Left kidney (tissue), 2 donors: ENCODE results near the gene NARF. TPM values are rescaled to one million over a fixed set of nuclear protein-coding genes. Genes with fewer than 3 reads are reported as not detected.
"Not testable (repeated sequence)": the region's sequence is repeated elsewhere in the genome, so short reads cannot be mapped to it uniquely, and the experiment has no call there.

ENCODE experiments used
- DNase-seq: peaks from one replicate; pipeline ENCODE4 v3.0.0-alpha.2; 2013
- polyA plus RNA-seq: library from polyadenylated mRNA; unstranded; fragments of 120-200 nt; gene quantifications from one replicate; pipeline ENCODE4 v1.2.1, GENCODE V29; 2013; ENCODE audit not compliant: insufficient read length

NARF gene
- polyA plus RNA-seq, 1 donor, result 98.1 TPM

- peak; percentile 92 for DNase-seq
These were observed 38.2 kb downstream of the NARF start for GRCh38 chr17:82496529-82497434.

DNA sequence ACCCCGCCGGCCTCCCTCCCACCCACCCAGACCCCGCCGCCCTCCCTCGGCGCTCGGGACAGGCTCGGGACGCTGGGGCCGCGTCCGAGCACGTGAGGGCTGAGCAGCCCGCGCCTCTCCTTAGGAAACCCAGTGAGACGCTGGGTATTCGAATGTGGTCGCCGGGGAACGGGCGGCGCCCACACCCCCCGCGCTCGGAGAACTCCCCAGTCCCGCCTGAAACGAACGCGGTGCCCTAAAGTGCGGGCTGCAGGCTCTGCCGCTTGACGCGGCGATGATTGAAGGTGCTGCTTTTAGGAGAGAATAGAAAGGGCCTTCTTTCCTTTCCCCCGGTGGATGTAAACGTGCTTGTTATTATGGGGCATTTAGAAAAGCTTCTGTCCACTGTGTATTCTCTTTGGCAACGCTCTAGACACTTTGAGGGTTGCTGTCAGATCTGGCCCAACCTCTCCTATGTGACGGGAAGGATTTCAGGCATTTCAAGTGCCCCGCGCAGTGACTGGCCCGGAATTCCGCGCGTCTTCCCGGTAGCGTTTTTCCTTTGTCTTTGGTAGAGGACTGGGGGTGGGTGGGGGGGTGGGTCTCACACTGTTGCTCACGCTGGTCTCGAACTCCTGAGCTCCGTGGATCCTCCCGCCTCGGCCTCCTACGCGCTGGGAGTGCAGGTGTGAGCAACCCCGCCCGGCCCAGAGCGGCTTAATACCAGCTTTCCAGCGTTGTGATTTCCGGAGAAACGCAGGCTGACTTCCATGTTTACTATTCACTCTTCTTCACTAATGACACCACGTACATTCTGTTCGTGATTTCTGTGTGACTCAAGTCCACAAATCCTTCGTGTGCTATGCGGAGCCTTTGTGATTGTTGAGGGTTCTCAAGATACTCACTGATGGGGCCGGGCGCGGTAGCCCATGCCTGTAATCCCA is 39.2 kb downstream of the NARF start:
- no peak for DNase-seq

GRCh38 chr17:82502207-82502606 is 43.7 kb downstream of the NARF start:
- DNase-seq, result no peak

DNA sequence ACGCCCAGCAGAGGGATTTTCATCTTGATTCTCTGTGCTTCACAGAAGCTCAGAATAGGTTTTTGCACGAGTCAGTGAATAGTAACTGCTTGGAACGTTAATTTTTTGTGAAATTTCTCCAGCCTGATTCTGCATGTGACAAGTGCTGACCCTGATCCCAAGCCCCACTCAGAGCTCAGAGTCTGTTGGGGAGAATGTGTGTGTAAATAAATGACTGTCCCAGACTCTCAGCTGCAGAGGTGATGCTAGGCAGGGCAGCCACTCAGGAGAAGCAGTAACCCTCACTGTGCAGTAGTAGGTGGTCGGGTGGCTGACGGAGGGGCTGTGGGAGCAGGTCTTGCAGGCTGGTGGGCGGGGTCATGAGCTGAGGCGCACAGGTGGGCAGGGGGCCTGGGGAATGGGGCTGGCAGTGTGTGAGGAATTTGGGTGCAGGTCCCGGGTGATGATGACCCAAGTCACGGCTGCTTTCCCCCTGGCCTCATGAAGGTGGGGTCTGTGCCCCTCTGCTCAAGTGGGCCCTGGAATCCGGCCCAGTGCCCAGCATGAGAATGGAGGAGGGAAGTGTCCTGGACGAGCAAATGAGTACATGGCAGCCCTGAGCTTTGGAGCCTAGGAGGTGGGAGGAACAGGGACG is 44.7 kb downstream of the NARF start:
- DNase-seq, result no peak

DNA sequence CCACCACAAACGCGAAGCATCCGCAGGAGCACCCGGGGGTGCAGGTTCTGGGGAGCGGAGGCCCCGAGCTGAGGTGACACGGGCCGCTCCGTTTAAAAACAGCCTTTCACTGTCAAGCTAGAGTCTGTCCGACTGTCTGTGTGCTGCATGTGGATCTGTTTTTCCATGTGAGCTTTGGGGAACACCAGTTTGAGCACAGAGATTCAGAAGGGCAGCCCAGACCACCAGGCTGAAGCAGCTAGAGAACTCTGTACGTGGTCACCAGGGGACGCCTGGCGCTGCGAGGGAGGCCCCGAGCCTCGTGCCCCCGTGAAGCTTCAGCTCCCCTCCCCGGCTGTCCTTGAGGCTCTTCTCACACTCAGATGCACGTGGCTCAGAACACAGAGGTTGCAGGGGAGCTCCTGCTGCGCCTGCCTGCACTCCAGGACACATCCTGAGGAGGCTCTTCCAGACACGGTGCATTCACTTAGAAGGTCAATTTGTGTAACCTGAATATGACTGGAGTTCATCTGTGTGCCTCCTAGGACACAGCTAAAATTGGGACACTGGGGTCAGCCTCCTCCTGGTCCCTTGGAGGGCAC is 45.3 kb downstream of the NARF start:
- no peak for DNase-seq

DNA sequence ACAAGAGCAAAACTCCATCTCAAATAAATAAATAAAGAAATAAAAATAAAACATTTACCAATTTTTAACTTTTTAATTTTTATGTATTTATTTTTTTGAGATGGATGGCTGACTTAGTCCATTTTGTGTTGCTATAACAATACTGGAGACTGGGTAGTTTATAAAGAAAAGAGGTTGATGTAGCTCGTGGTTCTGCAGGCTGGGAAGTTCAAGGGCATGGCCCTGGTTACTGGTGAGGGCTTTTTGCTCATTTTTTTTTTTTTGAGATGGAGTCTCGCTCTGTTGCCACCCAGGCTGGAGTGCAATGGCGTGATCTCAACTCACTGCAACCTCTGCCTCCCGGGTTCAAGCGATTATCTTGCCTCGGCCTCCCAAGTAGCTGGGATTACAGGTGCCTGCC is 46.8 kb downstream of the NARF start:
- no peak for DNase-seq

DNA sequence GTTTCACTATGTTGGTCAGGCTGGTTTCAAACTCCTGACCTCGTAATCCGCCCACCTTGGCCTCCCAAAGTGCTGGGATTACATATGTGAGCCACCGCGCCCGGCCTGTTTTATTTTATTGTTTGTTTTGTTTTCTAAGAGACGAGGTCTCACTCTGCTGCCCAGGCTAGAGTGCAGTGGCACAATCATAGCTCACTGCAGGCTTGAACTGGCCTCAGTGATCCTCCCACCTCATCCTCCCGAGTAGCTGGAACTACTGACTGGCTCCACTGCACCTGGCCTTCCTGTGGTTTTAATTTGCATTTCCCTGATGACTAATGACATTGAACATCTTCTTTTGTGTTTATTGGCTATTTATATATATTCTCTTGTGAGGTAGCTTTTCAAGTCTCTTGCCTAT is 47.9 kb downstream of the NARF start:
- DNase-seq, result not testable (repeated sequence)

GRCh38 chr17:82507631-82508175 is 49.2 kb downstream of the NARF start:
- DNase-seq, result no peak

- DNase-seq, result not testable (repeated sequence)
These were observed 53.1 kb downstream of the NARF start for GRCh38 chr17:82511642-82512041.

DNA sequence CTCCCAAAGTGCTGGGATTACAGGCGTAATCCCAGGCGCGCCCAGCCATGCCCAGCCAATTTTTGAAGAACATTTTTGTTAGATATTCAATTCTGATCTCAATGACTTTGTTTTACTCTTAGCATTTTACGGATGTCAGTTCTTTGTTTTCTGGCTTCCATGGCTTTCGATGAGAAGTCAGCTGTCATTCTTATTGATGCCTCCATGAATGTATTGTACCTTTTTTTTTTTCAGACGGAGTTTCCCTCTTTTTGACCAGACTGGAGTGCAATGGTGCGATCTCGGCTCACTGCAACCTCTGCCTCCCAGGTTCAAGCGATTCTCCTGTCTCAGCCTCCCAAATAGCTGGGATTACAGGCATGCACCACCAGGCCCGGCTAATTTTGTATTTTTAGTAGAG is 55.3 kb downstream of the NARF start:
- DNase-seq, result not testable (repeated sequence)

- DNase-seq, result no peak
These were observed 58.8 kb downstream of the NARF start for GRCh38 chr17:82517230-82517865.

- peak; percentile 88 for DNase-seq
These were observed 60.6 kb downstream of the NARF start, which contains the start of gene FOXK2 for GRCh38 chr17:82518826-82519810. Gene FOXK2 (plus strand): TSS chr17:82519732. CDS start chr17:82519889, 157 bp downstream.

GRCh38 chr17:82519971-82520903 is 61.7 kb downstream of the NARF start:
- DNase-seq, result no peak

DNA sequence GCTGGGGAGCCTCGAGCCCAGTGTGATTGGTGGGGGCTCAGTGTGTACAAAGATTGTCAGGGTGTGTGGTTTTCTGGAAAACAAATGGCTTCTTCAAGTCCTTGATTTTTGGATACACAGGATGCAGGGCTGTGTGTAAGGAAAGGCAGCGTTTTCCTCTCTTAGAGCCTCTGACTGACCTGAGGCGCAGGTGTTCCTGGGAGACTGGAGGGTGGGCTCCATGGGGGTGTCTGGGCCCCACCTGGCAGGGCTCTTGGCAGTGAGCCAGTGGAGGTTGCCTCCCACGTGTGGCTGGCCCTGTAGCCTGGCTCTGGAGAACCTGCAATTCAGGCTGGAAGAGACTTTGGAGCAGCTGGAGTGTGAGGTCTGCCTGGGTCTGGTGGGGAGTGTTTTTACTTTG is 66.0 kb downstream of the NARF start:
- DNase-seq, result no peak

DNA sequence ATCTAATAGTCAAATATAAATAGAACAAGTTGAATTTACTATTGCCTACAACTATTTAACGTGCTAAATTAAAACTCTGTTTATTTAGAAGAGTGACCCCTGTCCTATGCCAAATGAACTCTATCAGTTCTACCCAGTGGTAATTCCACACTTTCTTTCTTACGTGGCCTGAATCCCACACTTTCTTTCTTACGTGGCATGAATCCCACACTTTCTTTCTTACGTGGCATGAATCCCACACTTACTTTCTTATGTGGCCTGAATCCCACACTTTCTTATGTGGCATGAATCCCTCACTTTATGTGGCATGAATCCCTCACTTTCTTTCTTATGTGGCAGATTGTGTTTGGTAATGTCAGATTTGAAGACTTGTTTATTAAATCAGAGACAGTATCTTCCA is 67.2 kb downstream of the NARF start:
- DNase-seq, result no peak

GRCh38 chr17:82527898-82528297 is 69.4 kb downstream of the NARF start:
- no peak for DNase-seq

DNA sequence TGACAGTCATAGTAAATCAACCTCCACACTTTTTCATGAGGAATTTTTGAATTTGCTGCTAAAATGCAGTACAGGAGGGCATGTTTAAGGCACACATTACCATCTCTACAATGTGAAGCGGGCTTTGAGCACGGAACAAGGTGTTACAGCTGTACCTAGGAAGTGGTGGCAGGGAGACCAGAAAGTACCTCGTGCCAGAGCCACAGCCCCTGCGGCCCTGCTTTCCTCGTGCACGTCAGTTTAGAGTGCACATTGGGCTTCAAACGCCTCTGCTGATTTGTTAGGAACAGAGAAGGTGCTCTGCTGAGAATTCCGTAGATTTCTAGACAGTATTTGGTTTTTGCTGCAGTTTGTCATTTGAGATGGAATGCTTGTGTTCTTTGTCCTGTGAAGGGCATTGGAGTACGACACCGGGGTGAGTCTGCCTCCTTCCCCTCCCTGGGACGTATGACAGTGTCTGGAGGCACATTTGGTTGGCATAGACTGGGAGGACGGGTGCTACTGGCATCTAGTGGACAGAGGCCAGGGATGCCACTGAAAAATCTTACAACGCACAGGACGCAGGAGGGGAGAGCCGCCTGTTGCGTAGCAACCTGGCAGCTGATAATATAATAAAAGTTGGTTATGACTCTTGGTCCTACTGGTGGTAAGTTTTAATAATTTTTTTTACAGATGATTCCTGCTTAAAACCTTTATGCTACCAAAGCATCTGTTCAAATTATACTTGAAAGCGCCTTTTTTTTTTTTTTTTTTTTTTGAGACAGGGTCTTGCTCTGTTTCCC is 70.1 kb downstream of the NARF start:
- no peak for DNase-seq

DNA sequence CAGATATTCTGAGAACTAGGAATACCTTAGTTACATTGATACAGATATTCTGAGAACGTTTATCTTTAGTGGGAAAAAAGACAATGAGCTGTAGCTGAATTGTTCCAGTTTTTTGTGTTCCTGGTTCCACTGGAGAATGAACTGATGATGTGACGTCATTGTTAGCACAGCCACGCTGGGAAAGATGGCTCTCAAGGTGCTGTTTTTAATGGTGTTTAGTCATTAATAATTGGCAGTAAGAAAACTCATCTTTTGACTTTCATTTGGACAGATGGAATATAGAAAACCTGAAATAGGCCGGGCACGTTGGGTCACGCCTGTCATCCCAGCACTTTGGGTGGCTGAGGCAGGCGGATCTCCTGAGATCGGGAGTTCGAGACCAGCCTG is 71.4 kb downstream of the NARF start:
- no peak for DNase-seq
